Measurements from ENCODE around the gene PSMB2.

The PSMB2 gene

DNA sequence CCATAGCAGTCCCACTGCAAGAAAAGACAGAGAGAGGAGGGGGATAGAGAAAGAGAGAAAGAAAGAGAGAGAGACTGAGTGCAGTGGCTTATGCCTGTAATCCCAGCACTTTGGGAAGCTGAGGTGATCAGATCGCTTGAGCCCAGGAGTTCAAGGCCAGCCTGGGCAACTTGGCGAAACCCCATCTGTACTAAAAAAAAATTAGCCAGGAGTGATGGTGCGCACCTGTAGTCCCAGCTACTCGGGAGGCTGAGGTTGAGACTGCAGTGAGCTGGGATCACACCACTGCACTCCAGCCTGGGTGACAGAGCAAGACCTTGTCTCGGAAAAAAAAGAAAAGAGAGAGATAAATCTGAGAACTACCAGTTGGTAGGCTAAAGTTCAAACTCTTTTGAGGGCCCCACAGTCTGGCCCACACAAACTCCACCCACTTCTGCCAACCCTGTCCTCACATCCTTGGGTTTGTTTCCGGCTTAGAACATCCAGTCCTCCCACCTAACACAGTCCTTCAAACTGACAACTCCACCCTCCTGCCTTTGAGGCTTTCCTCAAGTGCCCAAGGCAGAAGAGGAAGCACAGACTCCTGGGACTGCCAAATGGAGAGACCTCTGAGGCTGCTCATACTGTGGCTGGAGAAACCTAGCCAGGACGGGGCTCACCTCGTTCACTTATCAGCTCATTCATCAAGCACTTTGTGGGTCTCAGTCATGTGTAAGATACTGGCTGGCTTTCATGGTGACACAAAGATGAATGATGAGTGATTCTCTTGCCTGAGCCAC, 48.1 kb downstream of the PSMB2 start:
- H3K4me3 ChIP-seq (replicated peaks; ENCODE audit: insufficient read depth, low read length): no peak overlapping the region
- no peaks in the 10 kb centered on the region for H3K27me3 ChIP-seq (ENCODE audit: insufficient read depth, poor library complexity, severe bottlenecking)
- H3K27ac ChIP-seq (replicated peaks): no peak overlapping the region
- TF ChIP-seq GABPA (IDR thresholded peaks at IDR 0.05; ENCODE audit: low read depth) (no peak), POLR2AphosphoS5 (IDR thresholded peaks at IDR 0.05; ENCODE audit: low read depth) (no peak), SPI1 (IDR thresholded peaks at IDR 0.05; ENCODE audit: borderline replicate concordance, low read depth) (no peak), REST (IDR thresholded peaks at IDR 0.05; ENCODE audit: insufficient replicate concordance, low read depth) (no peak)
- TF ChIP-seq, protein P1, sequence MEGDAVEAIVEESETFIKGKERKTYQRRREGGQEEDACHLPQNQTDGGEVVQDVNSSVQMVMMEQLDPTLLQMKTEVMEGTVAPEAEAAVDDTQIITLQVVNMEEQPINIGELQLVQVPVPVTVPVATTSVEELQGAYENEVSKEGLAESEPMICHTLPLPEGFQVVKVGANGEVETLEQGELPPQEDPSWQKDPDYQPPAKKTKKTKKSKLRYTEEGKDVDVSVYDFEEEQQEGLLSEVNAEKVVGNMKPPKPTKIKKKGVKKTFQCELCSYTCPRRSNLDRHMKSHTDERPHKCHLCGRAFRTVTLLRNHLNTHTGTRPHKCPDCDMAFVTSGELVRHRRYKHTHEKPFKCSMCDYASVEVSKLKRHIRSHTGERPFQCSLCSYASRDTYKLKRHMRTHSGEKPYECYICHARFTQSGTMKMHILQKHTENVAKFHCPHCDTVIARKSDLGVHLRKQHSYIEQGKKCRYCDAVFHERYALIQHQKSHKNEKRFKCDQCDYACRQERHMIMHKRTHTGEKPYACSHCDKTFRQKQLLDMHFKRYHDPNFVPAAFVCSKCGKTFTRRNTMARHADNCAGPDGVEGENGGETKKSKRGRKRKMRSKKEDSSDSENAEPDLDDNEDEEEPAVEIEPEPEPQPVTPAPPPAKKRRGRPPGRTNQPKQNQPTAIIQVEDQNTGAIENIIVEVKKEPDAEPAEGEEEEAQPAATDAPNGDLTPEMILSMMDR (IDR thresholded peaks at IDR 0.05; ENCODE audit: insufficient read depth, low read length): no peak
- DNase-seq (ENCODE audit: low read depth in 1 of 2, low spot score in 1 of 2): peak in 1 of 2 experiments; percentile 64

DNA sequence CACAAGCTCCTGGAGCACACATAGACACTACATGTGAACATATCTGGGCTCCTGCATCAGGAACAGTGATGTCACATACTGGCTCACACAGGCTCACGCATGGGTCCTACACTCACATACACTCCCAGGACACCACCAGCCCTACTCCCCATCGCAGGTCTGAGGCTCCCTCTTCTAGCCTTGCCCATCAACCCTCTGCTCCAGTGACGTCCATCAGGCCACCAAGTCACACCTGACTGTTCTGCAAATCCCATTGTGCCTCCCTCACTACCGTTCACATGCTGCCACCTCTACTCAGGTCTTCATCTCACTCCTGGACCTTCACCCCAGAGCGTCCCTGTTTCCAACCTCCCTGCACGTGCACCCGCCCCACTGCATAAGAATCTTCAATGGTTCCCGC, 50.1 kb downstream of the PSMB2 start:
- TF ChIP-seq SPI1 (IDR thresholded peaks at IDR 0.05; ENCODE audit: borderline replicate concordance, low read depth) (no peak), REST (IDR thresholded peaks at IDR 0.05; ENCODE audit: insufficient replicate concordance, low read depth) (no peak), POLR2AphosphoS5 (IDR thresholded peaks at IDR 0.05; ENCODE audit: low read depth) (no peak), GABPA (IDR thresholded peaks at IDR 0.05; ENCODE audit: low read depth) (no peak)
- TF ChIP-seq, protein P1 (IDR thresholded peaks at IDR 0.05; ENCODE audit: insufficient read depth, low read length): no peak
- Histone ChIP-seq H3K27ac (replicated peaks) (no peak overlapping the region), H3K4me3 (replicated peaks; ENCODE audit: insufficient read depth, low read length) (no peak overlapping the region), H3K27me3 (ENCODE audit: insufficient read depth, poor library complexity, severe bottlenecking) (no peaks in the 10 kb centered on the region)
- DNase-seq (ENCODE audit: low read depth in 1 of 2, low spot score in 1 of 2): no peak

GRCh38 chr1:35590476-35591040, 50.8 kb downstream of the PSMB2 start:
- TF ChIP-seq, protein P1 (IDR thresholded peaks at IDR 0.05; ENCODE audit: insufficient read depth, low read length): no peak
- TF ChIP-seq GABPA (IDR thresholded peaks at IDR 0.05; ENCODE audit: low read depth): no peak
- TF ChIP-seq REST (IDR thresholded peaks at IDR 0.05; ENCODE audit: insufficient replicate concordance, low read depth): no peak
- TF ChIP-seq POLR2AphosphoS5 (IDR thresholded peaks at IDR 0.05; ENCODE audit: low read depth): no peak
- no peak for TF ChIP-seq SPI1 (IDR thresholded peaks at IDR 0.05; ENCODE audit: borderline replicate concordance, low read depth)
- Histone ChIP-seq H3K27ac (replicated peaks) (no peak overlapping the region), H3K27me3 (ENCODE audit: insufficient read depth, poor library complexity, severe bottlenecking) (no peaks in the 10 kb centered on the region), H3K4me3 (replicated peaks; ENCODE audit: insufficient read depth, low read length) (no peak overlapping the region)
- DNase-seq (ENCODE audit: low read depth in 1 of 2, low spot score in 1 of 2): no peak

Measured in HL-60 (cell line).